WI38 (cell line): ENCODE data around the gene UNC13D.

ENCODE experiments used
- H3K4me3 ChIP-seq: 2 replicates; pipeline ENCODE4 v1.5.1; 2011; ENCODE audit warnings: low read depth, mild to moderate bottlenecking, control low read depth, low read length
- TF ChIP-seq, protein P1 (sequence below): IDR thresholded peaks from 2 replicates; pipeline ENCODE4 v1.5.1; 2012; ENCODE audit warnings: low read depth, mild to moderate bottlenecking, control low read depth, low read length

UNC13D gene

DNA sequence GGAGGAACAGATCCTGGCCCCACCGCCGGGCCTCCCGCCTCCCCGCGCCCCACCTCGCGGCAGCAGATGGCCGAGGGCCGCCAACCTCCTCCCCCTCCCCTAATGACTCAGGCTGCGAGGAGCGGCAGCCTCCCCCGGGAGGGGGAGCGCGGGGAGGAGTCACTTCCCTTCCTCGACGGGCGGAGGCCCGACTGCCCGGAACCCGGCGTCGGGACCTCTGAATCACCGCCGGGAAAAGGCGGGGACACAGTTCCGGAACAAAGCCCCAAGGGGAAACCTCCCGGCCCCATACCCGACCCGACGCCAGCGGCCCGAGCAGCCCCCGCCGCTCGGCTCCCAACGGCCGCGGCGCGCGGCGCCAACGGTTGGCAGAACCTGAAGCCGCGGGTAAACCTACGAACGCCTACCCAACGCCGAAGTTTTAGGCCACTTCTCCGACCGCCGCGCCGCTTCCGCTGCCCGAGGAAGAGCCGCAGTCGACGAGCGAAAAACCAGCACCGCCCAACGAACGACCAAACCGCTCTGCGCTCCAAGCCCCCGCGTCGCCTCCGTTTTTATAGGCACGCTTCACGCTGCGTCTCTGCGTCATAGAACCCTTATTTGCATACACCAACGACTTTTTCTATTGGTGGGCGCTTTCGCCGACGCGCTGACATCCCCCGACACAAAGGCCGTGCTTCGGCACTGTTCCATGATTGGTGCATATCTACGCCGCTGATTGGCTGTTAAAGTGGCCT, 64.8 kb downstream of the UNC13D start:
- peak overlapping the region; percentile 93 for H3K4me3 ChIP-seq
- TF ChIP-seq, protein P1, sequence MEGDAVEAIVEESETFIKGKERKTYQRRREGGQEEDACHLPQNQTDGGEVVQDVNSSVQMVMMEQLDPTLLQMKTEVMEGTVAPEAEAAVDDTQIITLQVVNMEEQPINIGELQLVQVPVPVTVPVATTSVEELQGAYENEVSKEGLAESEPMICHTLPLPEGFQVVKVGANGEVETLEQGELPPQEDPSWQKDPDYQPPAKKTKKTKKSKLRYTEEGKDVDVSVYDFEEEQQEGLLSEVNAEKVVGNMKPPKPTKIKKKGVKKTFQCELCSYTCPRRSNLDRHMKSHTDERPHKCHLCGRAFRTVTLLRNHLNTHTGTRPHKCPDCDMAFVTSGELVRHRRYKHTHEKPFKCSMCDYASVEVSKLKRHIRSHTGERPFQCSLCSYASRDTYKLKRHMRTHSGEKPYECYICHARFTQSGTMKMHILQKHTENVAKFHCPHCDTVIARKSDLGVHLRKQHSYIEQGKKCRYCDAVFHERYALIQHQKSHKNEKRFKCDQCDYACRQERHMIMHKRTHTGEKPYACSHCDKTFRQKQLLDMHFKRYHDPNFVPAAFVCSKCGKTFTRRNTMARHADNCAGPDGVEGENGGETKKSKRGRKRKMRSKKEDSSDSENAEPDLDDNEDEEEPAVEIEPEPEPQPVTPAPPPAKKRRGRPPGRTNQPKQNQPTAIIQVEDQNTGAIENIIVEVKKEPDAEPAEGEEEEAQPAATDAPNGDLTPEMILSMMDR = no peak

DNA sequence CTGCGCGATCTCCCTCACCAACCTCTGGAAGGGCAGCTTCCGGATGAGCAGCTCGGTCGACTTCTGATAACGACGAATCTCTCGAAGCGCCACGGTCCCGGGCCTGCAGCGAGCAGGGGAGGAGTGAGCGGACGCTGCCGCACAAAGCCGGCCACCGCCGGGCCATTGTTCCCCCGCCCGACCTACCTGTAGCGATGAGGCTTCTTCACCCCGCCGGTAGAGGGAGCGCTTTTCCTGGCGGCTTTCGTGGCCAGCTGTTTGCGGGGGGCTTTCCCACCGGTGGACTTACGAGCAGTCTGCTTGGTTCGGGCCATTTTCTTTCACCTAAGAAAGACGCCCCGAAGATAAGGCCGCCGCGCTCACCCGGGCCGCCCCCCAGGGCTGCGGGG, 65.3 kb downstream of the UNC13D start:
- peak overlapping the region; percentile 93 for H3K4me3 ChIP-seq

DNA sequence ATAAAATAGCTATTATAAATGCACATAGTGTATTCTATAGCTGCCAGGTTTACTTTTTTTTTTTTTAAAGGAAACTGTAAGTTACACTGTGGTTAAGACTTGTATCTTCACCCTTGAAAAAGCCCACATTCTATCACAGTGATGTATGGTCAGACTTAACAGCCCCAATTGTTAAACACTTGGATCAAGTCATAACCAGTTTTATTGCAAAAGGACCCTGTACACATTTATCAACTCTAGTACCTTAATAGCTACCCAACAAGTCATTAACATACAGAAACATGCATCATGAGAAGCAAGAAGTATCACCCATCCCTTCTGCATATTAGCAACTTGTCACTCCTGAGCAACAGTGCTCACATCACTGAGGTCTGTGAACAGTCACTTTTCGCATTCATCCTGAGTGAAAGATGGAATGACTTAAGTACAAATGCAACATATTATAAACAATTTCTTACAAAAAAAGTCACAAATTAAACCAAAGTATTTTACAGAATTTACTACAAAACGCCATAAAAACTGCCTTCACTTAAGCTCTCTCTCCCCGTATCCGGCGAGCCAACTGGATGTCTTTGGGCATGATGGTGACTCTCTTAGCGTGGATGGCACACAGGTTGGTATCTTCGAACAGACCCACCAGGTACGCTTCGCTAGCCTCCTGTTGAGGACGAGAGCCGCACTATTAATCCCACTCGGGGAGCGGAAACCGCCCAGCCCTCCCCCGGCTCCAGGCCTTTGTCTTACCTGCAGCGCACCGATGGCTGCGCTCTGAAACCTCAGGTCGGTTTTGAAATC, 65.9 kb downstream of the UNC13D start:
- H3K4me3 ChIP-seq = peak overlapping the region; percentile 93

More for the DNA sequence above, 65.3 kb downstream of the UNC13D start:
- TF ChIP-seq, protein P1 = peak; percentile 41; the same call in 1 of the 2 replicates

DNA sequence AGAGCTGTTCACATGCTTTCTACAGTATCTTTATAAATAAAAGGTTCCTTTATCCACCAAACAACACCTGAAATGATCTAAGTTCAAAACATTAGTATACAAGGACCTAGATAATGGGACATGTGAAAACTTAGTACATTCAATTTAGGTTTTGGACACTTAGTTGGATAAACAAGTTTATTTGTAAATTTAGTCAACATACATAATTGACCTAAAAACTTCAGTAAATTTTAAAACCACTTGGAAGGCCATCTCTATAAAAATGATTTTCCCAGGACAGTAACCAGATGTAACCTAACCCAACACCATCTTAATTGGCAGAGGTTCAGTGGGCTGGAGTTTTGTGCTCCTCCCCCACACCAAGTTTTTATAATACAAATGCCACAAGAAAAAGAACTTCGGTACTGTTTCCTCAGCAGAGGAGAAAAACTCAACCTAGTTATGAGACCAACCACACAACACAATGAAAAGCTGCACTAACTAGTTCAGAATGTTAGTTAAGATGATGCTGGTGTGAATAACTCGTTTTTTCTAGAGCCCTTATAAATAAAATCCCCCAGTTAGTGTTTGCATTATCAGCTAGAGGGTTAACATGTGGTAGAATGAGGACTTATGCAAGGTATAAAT, 66.8 kb downstream of the UNC13D start:
- TF ChIP-seq, protein P1 = no peak
- H3K4me3 ChIP-seq = peak overlapping the region; percentile 93
